GM12891 (cell line): ENCODE results near the gene SETBP1.

ENCODE experiments used
- PAX5 ChIP-seq: IDR thresholded peaks from 2 replicates; pipeline ENCODE4 v1.6.1; 2011; ENCODE audit warnings: low read length, moderate library complexity, mild to moderate bottlenecking; ENCODE audit not compliant: insufficient read depth, severe bottlenecking
- POLR2A ChIP-seq: IDR thresholded peaks from 2 replicates; pipeline ENCODE4 v1.6.1; 2011; ENCODE audit warnings: low read depth, low read length, control low read depth
- POLR2AphosphoS5 ChIP-seq: IDR thresholded peaks from 2 replicates; pipeline ENCODE4 v1.6.1; 2011; ENCODE audit warnings: low read depth, low read length, control low read depth
- POU2F2 ChIP-seq: IDR thresholded peaks from 2 replicates; pipeline ENCODE4 v1.6.1; 2011; ENCODE audit warnings: low read depth, mild to moderate bottlenecking, control low read depth, low read length, moderate library complexity
- SPI1 ChIP-seq: IDR thresholded peaks from 2 replicates; pipeline ENCODE4 v1.6.1; 2011; ENCODE audit warnings: low read depth, low read length, control low read depth
- TAF1 ChIP-seq: IDR thresholded peaks from 2 replicates; pipeline ENCODE4 v1.6.1; 2011; ENCODE audit warnings: low read depth, low read length, control low read depth

DNA sequence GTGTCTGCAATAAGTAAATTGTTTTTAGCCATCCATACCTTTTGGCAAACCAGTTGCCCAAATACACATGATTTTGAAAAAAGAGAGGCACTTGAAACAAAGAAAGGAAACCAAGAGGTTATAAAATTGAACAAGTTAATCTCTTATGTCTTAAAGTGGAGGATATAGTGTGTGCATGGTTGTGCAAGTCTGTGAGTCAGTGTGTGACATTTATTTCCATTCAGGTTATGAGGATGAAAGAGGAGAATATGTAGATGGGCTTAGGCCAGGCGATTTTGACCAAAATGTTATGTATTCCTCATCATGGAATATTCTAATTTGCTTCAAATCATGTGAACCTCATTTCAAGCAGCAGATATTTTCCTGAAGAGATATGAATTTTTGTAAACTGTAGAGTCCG, 123.3 kb downstream of the SETBP1 start:
- TF ChIP-seq POLR2AphosphoS5 (no peak), SPI1 (no peak), TAF1 (no peak), POLR2A (no peak), POU2F2 (no peak), PAX5 (no peak)
